NOMO-1 (cell line): ENCODE results near the gene GAGE12C.
"Not testable (repeated sequence)": the region's sequence is repeated elsewhere in the genome, so short reads cannot be mapped to it uniquely, and the experiment has no call there.

Experiments
- DNase-seq, 2 experiments: peaks; one replicate each; lab custom pipeline; 2025; ENCODE audit not compliant: unreplicated experiment in 2 of 2; lab: John Stamatoyannopoulos, UW

Gene GAGE12C

GRCh38 chrX:49531877-49532276 is at the start of gene GAGE12C:
GAGE12C (plus strand) TSS chrX:49532177; CDS start chrX:49533332, 1,155 bp downstream.
- DNase-seq, result not testable (repeated sequence)

- not testable (repeated sequence) for DNase-seq
Measured at GRCh38 chrX:49541433-49541832, 9.5 kb downstream of the GAGE12C start, which contains the start of gene GAGE12D. GAGE12D (plus strand) TSS chrX:49541733; CDS start chrX:49542888, 1,155 bp downstream.

- DNase-seq, result not testable (repeated sequence)
Measured at GRCh38 chrX:49550989-49551388, 19.0 kb downstream of the GAGE12C start, which contains the start of gene GAGE12E. GAGE12E (plus strand) TSS chrX:49551289; CDS start chrX:49552444, 1,155 bp downstream.

GRCh38 chrX:49560542-49560941 is 28.6 kb downstream of the GAGE12C start, which contains the start of gene GAGE12F:
GAGE12F (plus strand) TSS chrX:49560842; CDS start chrX:49561997, 1,155 bp downstream.
- not testable (repeated sequence) for DNase-seq

GRCh38 chrX:49568728-49569127 is 36.8 kb downstream of the GAGE12C start:
- not testable (repeated sequence) for DNase-seq

GRCh38 chrX:49569152-49569551 is 37.2 kb downstream of the GAGE12C start:
- DNase-seq, result not testable (repeated sequence)

GRCh38 chrX:49570100-49570499 is 38.1 kb downstream of the GAGE12C start, which contains the start of gene GAGE12G:
GAGE12G (plus strand) TSS chrX:49570400; CDS start chrX:49571555, 1,155 bp downstream.
- not testable (repeated sequence) for DNase-seq

GRCh38 chrX:49579649-49580048 is 47.7 kb downstream of the GAGE12C start, which contains the start of gene GAGE12H:
GAGE12H (plus strand) TSS chrX:49579949; CDS start chrX:49581104, 1,155 bp downstream.
- DNase-seq, result not testable (repeated sequence)
